Prostate gland (tissue), 2 donors: ENCODE data around the gene DOCK6. TPM values are rescaled to one million over a fixed set of nuclear protein-coding genes. Genes with fewer than 3 reads are reported as not detected.

Experiments
- DNase-seq: peaks from one replicate; pipeline ENCODE4 v3.0.0-alpha.2; 2019; ENCODE audit warnings: low spot score
- H3K27ac ChIP-seq, 2 donors: fragments of 200-600 bp; sonication (generic); 2 replicates each; pipeline ENCODE4 v1.5.1; 2017 to 2019
- H3K27me3 ChIP-seq: fragments of 200-600 bp; sonication (generic); replicated peaks from 2 replicates; pipeline ENCODE4 v1.5.1; 2019; ENCODE audit not compliant: insufficient read depth
- H3K36me3 ChIP-seq, 2 donors: fragments of 200-600 bp; sonication (generic); 1 replicate in 1 of 2; 2 replicates in 1 of 2; pipeline versions ENCODE4 v1.5.1 to v1.8.1; 2017 to 2019
- H3K4me1 ChIP-seq: fragments of 200-600 bp; sonication (generic); replicated peaks from 2 replicates; pipeline ENCODE4 v1.5.1; 2019
- H3K4me3 ChIP-seq, 2 donors: fragments of 200-600 bp; sonication (generic); 2 replicates each; pipeline ENCODE4 v1.5.1; 2017 to 2019
- H3K9me3 ChIP-seq: fragments of 200-600 bp; sonication (generic); 2 replicates; pipeline ENCODE4 v1.5.1; 2017
- POLR2A ChIP-seq: fragments of 450-650 bp; IDR thresholded peaks from one replicate; pipeline ENCODE4 v1.6.1; 2016; ENCODE audit warnings: antibody characterized with exemption, mild to moderate bottlenecking
- POLR2AphosphoS5 ChIP-seq: sonication (generic); formaldehyde crosslinking; IDR thresholded peaks from one replicate; pipeline ENCODE4 v1.6.1; 2017; ENCODE audit warnings: antibody characterized with exemption
- whole genome bisulfite sequencing: methylation state at CpG from one replicate; pipeline ENCODE4 v1.1.5; 2018; 5-methylcytosine and 5-hydroxymethylcytosine counted together
- intact Hi-C: fragments of 100-400 bp; cut with DNase I; formaldehyde crosslinking; loops from one replicate; pipeline ENCODE4 v1.14.2; 2022
- total RNA-seq, 2 donors: library from RNA; depleted of rRNA; stranded (reverse); fragments of >200 nt; gene quantifications; one replicate each; pipeline ENCODE4 v1.1.0, GENCODE V29; 2016
- TF ChIP-seq, protein P1 (sequence below), 4 experiments: fragments of 200-600 bp in 2 of 4; fragments of 450-650 bp in 2 of 4; sonication (generic) in 2 of 4; IDR thresholded peaks; 1 replicate in 3 of 4; 2 replicates in 1 of 4; pipeline ENCODE4 v1.5.1; 2016 to 2019; ENCODE audit warnings: antibody characterized with exemption in 4 of 4, mild to moderate bottlenecking in 2 of 4, moderate library complexity in 2 of 4

The DOCK6 gene
- total RNA-seq, 2 donors from 2014 or later: 21.6 to 38.7 TPM

DNA sequence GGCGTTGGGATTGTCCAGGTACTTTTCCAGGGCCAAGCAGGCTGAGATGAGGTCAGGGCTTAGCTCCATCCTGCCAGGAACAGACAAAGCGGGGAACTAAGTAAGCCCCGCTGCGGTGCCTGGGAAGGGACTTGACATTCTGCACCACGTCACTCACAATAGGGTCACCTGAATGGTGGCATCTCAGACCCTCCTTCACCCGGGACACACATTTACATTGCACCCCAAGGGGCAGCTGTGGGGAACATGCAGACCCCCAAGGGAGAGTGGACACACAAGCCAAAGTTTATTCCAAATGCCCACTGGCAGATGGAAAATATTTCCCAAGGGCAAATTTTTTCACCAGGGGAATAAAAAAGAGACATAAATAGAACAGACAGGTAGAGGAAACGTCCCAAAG, 86.4 kb downstream of the DOCK6 start:
- Histone ChIP-seq H3K27me3 (no peaks in the 10 kb centered on the region), H3K4me3 (no peak overlapping the region), H3K27ac (no peak overlapping the region), H3K9me3 (no peaks in the 10 kb centered on the region), H3K4me1 (no peaks in the 10 kb centered on the region), H3K36me3 (peaks cover 0 to 11% of the 10 kb centered on the region in 2 donors)
- 94% methylated on average over 7 of the region's 7 CpGs for WGBS
- no peak for TF ChIP-seq POLR2A
- TF ChIP-seq, protein P1, sequence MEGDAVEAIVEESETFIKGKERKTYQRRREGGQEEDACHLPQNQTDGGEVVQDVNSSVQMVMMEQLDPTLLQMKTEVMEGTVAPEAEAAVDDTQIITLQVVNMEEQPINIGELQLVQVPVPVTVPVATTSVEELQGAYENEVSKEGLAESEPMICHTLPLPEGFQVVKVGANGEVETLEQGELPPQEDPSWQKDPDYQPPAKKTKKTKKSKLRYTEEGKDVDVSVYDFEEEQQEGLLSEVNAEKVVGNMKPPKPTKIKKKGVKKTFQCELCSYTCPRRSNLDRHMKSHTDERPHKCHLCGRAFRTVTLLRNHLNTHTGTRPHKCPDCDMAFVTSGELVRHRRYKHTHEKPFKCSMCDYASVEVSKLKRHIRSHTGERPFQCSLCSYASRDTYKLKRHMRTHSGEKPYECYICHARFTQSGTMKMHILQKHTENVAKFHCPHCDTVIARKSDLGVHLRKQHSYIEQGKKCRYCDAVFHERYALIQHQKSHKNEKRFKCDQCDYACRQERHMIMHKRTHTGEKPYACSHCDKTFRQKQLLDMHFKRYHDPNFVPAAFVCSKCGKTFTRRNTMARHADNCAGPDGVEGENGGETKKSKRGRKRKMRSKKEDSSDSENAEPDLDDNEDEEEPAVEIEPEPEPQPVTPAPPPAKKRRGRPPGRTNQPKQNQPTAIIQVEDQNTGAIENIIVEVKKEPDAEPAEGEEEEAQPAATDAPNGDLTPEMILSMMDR (IDR thresholded peaks at IDR 0.05): no peak
- TF ChIP-seq POLR2AphosphoS5: no peak
- no peak for DNase-seq
- intact Hi-C loops: no loop called here

DNA sequence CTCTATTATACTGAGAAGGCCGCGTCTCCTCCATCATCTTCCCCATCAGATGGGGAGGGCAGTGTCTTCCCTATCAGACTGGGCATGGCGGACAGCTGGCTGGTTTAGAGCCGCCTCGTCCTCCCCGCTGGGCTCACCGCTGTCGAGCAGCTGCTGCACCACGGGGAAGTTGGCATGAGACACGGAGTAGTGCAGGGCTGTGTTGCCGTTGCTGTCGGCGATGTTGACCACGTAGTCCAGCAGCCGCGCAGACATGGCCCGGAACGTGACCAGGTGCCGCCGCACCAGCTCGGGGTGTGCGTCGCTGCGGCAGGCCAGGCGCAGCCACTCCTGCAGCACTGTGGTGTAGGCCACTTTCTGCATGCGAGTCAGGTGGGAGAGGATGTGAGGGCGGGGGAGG, 88.0 kb downstream of the DOCK6 start:
- DNase-seq: no peak
- H3K27ac ChIP-seq: no peak overlapping the region

GRCh38 chr19:11173516-11174155, 88.7 kb downstream of the DOCK6 start:
- 84% methylated on average over 8 of the region's 8 CpGs for WGBS
- Histone ChIP-seq H3K27ac (no peak overlapping the region), H3K36me3 (peaks cover 4 to 16% of the 10 kb centered on the region in 2 donors), H3K27me3 (no peaks in the 10 kb centered on the region), H3K9me3 (no peaks in the 10 kb centered on the region), H3K4me3 (no peak overlapping the region), H3K4me1 (no peaks in the 10 kb centered on the region)
- intact Hi-C loops: no loop called here
- TF ChIP-seq POLR2A (no peak), POLR2AphosphoS5 (no peak)
- TF ChIP-seq, protein P1 (IDR thresholded peaks at IDR 0.05): no peak
- no peak for DNase-seq

More for the DNA sequence above, 88.0 kb downstream of the DOCK6 start:
- WGBS: 95% methylated on average over 27 of the region's 27 CpGs
- TF ChIP-seq, protein P1 (IDR thresholded peaks at IDR 0.05): no peak
- TF ChIP-seq POLR2A (no peak), POLR2AphosphoS5 (no peak)
- intact Hi-C loops: no loop called here
- peaks cover 3 to 16% of the 10 kb centered on the region in 2 donors for H3K36me3 ChIP-seq
- H3K4me3 ChIP-seq: no peak overlapping the region
- H3K9me3 ChIP-seq: no peaks in the 10 kb centered on the region
- no peaks in the 10 kb centered on the region for H3K27me3 ChIP-seq
- no peaks in the 10 kb centered on the region for H3K4me1 ChIP-seq

GRCh38 chr19:11172576-11172975, 89.7 kb downstream of the DOCK6 start:
- 78% methylated on average over 6 of the region's 6 CpGs for whole genome bisulfite sequencing
- Histone ChIP-seq H3K4me1 (no peaks in the 10 kb centered on the region), H3K27ac (no peak overlapping the region), H3K9me3 (no peaks in the 10 kb centered on the region), H3K27me3 (no peaks in the 10 kb centered on the region), H3K36me3 (peaks cover 4 to 16% of the 10 kb centered on the region in 2 donors), H3K4me3 (no peak overlapping the region)
- DNase-seq: no peak
- intact Hi-C loops: no loop called here
- no peak for TF ChIP-seq POLR2AphosphoS5
- TF ChIP-seq, protein P1 (IDR thresholded peaks at IDR 0.05): no peak
- no peak for TF ChIP-seq POLR2A

GRCh38 chr19:11171144-11171543, 91.2 kb downstream of the DOCK6 start:
- Histone ChIP-seq H3K9me3 (no peaks in the 10 kb centered on the region), H3K36me3 (peaks cover 4 to 11% of the 10 kb centered on the region in 2 donors), H3K4me3 (no peak overlapping the region), H3K4me1 (no peaks in the 10 kb centered on the region), H3K27ac (no peak overlapping the region), H3K27me3 (no peaks in the 10 kb centered on the region)
- no peak for TF ChIP-seq POLR2A
- no peak for DNase-seq
- intact Hi-C loops: no loop called here
- 53% methylated on average over 5 of the region's 5 CpGs for WGBS
